AG04449 (cell line): ENCODE data around the gene YAF2.

Experiments
- CTCF ChIA-PET: fragments of 350-600 bp; formaldehyde crosslinking; extraction: SDS; loops from one replicate; lab custom pipeline; 2021; ENCODE audit warnings: antibody characterized with exemption; lab: Yijun Ruan, JAX
- POLR2A ChIA-PET: fragments of 400-600, 350-600 bp; formaldehyde crosslinking; extraction: SDS; loops from one replicate; lab custom pipeline; 2020; ENCODE audit warnings: antibody characterized with exemption, inconsistent platforms; lab: Yijun Ruan, JAX
- DNase-seq: peaks from one replicate; pipeline ENCODE4 v3.0.0-alpha.2; 2010; ENCODE audit warnings: low read depth, low spot score
- H3K4me3 ChIP-seq: 2 replicates; pipeline ENCODE4 v1.5.1; 2011; ENCODE audit warnings: low read depth, mild to moderate bottlenecking, control low read depth, low read length
- TF ChIP-seq, protein P1 (sequence below): IDR thresholded peaks from one replicate; pipeline ENCODE4 v1.5.1; 2011; ENCODE audit warnings: mild to moderate bottlenecking, moderate library complexity, low read length, control low read depth, inconsistent platforms; ENCODE audit not compliant: insufficient read depth; ENCODE audit errors: missing control alignments

Gene YAF2

DNA sequence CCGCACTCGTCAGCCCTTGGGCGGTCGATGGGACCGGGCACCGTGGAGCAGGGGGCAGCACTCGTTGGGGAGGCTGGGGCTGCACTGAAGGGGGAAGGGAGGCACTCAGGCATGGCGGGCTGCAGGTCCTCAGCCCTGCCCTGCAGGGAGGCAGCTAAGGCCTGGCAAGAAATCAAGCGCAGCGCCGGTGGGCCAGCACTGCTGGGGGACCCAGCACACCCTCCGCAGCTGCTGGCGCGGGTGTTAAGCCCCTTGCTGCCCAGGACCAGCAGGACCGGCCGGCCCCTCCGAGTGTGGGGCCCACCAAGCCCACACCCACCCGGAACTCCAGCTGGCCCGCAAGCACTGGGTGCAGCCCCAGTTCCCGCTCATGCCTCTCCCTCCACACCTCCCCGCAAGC lies 35.7 kb upstream of the YAF2 start:
- TF ChIP-seq, protein P1, sequence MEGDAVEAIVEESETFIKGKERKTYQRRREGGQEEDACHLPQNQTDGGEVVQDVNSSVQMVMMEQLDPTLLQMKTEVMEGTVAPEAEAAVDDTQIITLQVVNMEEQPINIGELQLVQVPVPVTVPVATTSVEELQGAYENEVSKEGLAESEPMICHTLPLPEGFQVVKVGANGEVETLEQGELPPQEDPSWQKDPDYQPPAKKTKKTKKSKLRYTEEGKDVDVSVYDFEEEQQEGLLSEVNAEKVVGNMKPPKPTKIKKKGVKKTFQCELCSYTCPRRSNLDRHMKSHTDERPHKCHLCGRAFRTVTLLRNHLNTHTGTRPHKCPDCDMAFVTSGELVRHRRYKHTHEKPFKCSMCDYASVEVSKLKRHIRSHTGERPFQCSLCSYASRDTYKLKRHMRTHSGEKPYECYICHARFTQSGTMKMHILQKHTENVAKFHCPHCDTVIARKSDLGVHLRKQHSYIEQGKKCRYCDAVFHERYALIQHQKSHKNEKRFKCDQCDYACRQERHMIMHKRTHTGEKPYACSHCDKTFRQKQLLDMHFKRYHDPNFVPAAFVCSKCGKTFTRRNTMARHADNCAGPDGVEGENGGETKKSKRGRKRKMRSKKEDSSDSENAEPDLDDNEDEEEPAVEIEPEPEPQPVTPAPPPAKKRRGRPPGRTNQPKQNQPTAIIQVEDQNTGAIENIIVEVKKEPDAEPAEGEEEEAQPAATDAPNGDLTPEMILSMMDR, result no peak
- DNase-seq, result no peak
- ChIA-PET POLR2A (no interaction called here), CTCF (interaction anchor here (0.6 kb wide), 1 partner anchor 19 kb away, joined by 3 read pairs; no protein-coding TSS in a partner anchor)
- H3K4me3 ChIP-seq, result no peak overlapping the region

DNA sequence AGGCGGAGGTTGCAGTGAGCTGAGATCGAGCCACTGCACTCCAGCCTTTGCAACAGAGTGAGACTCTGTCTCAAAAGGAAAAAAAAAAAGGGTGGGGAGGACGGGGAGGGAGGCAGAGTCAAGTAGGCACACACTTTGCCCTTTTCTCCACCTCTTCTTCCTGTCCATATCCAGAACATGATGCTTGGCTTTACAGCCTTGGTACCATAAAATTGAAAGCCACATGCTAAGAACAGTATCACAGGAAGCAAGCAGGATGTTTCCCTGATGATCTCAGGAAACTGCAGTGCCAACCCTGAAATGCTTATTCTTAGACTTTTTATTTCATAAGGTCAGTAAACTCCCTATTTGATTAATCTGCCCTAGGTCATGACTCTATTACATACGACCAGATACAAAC lies 32.5 kb upstream of the YAF2 start:
- POLR2A ChIA-PET, result no interaction called here
- no peak for DNase-seq
- CTCF ChIA-PET, result no interaction called here
- H3K4me3 ChIP-seq, result no peak overlapping the region
- TF ChIP-seq, protein P1, result no peak

DNA sequence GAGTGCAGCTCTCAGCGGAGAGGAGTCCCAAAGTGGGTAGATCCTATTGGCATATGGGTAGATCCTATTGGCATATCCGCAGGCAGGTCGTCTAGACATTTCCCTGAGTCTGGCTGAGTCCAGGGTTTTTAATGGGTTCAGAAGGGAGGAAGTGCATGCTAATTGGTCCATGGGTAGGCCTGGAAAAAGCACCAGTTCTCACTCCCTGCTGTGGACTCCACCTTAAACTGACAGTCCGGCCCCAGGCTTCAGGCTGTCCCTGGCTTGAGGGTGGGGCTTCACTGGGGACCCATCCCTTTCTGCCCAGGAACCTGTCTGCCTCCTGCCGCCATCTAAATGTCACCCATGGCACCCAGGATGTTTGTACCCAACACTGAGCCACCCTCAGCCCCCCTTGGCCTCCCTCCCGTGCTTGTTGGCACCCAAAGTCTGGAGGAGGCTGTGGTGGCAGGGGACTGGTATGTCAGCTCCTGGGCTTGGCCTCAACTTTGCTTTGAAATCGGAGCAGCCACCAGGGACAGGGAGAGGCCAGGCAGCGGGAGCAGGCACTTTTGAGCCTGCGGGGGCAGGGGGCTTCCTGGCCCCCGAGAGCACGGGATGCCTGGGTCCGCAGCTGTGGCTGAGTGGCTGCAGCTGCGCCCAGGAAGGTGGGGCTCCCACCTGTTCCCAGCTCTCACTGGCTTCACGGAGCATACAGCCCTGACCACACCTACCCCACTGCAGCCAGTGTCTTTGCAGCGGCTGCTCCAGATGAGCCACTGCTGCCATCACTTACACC lies 29.6 kb upstream of the YAF2 start:
- H3K4me3 ChIP-seq, result no peak overlapping the region
- DNase-seq, result no peak
- TF ChIP-seq, protein P1, result no peak
- CTCF ChIA-PET, result no interaction called here
- POLR2A ChIA-PET, result no interaction called here

DNA sequence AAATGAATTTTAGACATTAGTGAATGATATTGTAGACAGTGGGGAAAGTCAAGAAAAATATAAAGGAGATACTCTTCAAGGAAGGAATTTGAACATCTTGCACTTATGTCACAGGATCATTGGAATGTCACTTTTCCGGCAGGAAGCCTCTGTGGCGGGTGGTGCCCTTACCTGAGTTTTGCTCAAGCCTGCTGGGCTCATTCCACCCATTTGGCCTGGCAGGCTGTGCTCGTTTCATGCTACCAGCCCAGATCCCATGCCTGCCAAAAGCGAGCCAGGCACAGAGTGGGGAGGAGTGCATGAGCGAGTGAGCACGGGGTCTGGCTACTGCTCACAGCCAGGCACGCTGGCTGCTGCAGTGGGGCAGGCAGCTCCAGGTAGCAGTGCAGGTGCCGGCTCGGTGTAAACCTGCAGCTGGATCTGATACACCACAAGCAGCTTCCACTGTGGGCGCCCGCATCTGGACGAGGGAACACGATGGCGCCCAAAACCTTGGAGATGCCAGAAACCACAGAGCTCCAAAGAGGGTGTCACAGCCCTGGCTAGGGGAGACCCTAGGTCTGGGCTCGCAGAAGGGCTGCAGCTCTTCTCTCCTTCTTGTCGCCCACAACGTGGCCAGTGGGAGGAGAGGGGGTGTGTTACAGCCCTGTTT lies 28.7 kb upstream of the YAF2 start:
- ChIA-PET POLR2A (no interaction called here), CTCF (no interaction called here)
- no peak overlapping the region for H3K4me3 ChIP-seq
- no peak for DNase-seq
- TF ChIP-seq, protein P1, result no peak

DNA sequence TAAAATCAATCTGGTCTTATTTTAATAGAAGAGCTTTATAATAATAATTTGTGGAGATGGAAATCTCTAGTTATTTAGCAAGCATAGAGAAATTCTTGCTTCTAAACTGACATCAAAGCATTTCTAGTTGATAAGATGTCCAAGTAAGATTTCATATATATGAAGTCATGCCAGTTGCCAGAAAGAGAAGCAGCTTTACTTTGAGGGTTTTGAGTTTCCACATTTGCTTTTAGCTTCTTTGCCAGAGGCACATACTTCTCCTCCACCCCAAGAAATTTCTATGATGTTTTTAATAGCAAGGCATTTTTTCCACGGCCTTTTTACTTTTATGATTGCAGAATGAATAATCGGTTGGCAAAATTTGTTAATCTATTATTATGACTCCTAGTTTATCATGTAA lies 24.2 kb upstream of the YAF2 start:
- TF ChIP-seq, protein P1, result no peak
- ChIA-PET POLR2A (no interaction called here), CTCF (no interaction called here)
- DNase-seq, result peak; percentile 10
- H3K4me3 ChIP-seq, result no peak overlapping the region

DNA sequence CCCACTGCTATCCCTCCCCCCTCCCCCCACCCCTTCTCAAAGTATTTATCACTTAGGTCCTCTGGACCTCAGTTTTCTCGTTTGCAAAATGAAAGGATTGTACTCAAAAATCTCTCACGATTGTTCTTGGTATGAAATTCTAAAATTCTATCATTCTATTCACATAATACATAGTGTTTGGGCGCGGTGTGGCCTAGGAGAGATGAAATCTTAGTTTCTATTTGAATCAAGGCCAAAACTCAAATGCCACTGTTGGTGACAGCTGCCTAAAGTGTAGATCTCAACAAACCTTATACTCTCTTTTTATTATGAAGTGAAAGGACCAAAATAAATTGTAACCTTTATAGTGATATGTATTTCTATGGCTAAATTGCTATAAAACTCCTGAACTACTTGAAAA lies 23.7 kb upstream of the YAF2 start:
- no peak for DNase-seq
- POLR2A ChIA-PET, result no interaction called here
- no peak overlapping the region for H3K4me3 ChIP-seq
- TF ChIP-seq, protein P1, result no peak
- CTCF ChIA-PET, result no interaction called here
